HuH-7.5 (cell line): ENCODE data around the gene RBM20.
"Not testable (repeated sequence)": the region's sequence is repeated elsewhere in the genome, so short reads cannot be mapped to it uniquely, and the experiment has no call there.

Experiments used
- DNase-seq: peaks from one replicate; pipeline ENCODE4 v3.0.0; 2011; ENCODE audit warnings: low spot score

Gene RBM20

GRCh38 chr10:110649347-110650264 is 5.5 kb downstream of the RBM20 start:
- no peak for DNase-seq

DNA sequence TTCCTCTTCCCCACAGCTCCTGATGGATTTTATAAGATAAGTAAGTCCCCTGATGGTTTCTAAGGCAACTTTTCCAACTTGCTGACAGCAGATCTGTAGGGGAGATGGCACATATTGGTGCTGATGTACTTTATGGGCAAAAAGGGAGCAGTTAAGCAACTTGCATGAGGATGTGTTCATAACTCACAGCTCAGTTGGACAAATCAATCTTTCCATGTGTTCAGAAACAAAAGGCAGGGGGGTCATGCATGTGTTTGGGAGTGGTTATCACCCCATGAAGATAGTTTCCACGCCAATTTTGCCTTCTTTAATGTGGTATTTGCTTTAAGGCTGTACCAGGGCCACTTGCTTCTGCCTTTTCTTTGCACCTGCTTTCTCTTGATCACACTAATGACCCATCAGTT is 6.1 kb downstream of the RBM20 start:
- no peak for DNase-seq

DNA sequence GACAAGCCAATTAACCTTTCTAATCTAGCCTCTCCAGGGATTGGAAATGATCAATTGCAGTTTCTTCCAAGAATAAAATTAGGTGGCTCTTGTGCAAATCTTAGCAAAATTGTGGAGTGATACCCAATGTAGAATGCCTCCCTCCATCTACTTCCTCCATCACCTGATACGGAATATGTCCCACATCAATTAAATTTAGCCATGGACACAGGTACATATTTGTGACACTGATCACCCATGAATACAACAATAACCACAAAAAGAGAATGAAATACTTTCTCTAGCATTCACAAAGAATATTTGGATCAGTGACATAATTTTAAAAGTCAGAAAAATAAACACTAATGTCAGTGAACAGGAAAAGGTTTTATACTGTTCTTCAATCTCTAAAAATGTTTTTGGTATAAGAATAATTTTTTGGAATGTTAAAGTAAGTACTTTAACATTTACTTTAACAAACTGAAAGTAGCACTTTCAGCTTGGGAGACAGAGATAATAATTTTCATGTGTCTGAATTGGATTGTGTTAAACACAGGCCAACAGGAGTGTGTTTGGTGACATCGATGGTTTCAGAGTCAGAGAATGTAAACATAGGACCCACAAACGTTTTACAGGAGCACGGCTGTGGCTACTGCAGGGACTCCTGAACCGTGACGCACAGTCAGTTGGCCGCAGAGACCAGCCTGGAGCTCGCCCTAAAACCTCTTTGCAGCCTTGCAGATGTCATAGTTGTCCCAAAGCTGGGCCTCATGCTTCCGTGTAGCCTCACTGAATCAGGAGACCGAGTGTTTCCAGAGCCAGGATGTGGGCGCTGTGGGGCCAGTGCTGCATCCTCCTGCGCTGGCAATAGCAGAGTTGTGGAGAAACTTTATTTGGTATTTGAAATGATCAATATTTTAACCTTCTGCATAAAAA is 7.2 kb downstream of the RBM20 start:
- DNase-seq: no peak

DNA sequence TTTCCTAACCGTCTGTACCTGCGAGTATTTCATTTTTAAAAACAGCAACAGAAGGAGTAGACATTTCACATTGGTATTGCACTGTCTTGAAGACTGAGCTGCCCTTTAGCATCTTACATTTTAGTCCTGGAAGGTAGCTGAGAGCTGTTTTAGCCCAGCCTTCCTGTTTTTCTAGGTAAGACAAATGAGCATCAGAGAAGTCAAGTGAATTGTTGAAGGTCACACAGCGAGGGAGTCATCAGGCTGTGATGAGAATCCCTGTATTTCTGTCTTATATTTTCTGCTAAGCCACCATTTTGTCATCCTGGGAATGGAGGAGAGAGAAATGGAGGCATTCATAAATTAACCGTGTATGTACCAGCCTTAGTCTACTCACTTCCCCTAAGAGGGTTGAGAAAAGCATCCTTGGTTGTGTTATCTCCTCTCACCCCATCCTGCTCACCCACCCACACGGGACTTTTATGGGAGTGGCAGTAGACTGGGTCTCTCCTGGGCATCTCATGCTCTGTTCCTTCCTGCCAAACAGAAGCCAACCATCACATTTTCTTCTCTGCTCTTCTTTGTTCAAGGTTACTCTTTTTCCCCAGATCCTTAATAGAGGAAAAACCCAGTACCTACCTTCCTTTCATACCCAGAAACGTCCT is 8.5 kb downstream of the RBM20 start:
- DNase-seq: no peak

DNA sequence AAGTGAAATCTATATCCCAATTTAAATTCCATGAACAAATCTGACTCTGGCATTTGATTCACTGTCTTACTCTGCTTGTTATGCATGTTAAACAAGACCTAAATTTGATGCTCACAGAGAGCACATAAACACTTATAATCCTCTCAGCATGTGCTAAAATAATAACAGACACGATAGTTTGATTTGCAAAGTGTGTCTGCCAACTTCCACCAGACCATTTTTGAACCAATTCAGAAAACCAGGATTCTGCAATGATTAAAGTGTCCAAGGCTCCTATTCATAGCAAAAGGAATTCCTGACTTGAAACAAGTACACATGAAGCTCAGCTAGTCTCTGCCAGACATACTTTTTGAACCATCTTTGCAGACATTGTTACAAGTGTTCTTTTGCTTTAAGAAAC is 11.2 kb downstream of the RBM20 start:
- no peak for DNase-seq

GRCh38 chr10:110656612-110657011 is 12.5 kb downstream of the RBM20 start:
- DNase-seq: no peak

GRCh38 chr10:110657973-110658691 is 14.0 kb downstream of the RBM20 start:
- no peak for DNase-seq

- DNase-seq: no peak
Observed at GRCh38 chr10:110659558-110659957, 15.4 kb downstream of the RBM20 start.

- not testable (repeated sequence) for DNase-seq
Observed at GRCh38 chr10:110660289-110660688, 16.2 kb downstream of the RBM20 start.

GRCh38 chr10:110661292-110661691 is 17.2 kb downstream of the RBM20 start:
- DNase-seq: no peak

GRCh38 chr10:110664483-110665420 is 20.6 kb downstream of the RBM20 start:
- DNase-seq: no peak

DNA sequence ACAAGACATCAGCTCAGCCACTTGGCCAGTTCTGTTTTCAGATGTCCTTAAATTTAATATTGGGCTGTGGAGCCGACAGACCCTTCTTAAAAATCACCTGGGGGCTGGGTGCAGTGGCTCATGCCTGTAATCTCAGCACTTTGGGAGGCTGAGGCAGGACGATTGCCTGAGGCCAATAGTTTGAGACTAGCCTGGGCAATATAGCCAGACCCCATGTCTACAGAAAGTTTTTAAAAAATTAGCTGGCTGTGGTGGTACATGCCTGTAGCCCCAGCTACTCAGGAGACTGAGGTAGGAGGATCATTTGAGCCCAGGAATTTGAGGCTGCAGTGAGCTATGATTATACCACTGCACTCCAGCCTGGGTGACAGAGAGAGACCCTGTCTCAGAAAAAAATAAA is 22.1 kb downstream of the RBM20 start:
- DNase-seq: not testable (repeated sequence)

GRCh38 chr10:110666673-110667072 is 22.5 kb downstream of the RBM20 start:
- no peak for DNase-seq

DNA sequence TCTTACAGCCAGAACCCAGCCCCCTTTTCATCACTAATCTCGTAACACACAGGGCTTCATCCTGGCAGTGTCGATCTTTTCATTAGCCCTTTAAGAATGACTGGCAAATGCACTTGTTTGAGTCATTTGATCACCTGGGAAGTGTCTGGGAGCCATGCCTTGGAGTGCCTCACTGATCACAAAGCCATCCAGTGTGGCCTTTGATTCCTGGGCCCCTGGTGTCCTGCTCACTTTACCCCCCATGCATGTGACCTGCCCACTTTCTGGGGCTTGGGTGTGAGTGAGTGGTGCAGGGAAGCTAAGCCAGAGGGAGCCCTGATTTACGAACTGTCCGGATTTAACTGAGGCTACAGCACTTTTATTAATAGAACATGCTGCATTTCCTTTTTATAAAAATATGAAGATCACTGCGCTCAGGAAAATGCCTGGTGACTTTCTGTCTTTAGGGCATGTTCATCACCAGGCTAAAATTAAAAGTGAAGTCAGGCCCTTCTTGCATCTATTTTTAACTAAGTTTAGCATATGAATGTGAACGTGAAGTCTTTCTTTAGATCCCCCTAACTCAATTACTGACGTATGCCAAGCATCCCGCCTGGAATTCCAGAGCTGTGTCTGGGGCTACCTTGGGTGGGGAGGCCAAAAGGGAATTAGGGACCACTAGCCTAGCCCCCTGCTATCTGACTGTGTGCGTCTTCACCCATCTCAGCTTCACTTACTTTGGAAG is 23.6 kb downstream of the RBM20 start:
- DNase-seq: no peak

GRCh38 chr10:110668443-110668842 is 24.3 kb downstream of the RBM20 start:
- DNase-seq: no peak

- no peak for DNase-seq
Observed at GRCh38 chr10:110670335-110670734, 26.2 kb downstream of the RBM20 start.

DNA sequence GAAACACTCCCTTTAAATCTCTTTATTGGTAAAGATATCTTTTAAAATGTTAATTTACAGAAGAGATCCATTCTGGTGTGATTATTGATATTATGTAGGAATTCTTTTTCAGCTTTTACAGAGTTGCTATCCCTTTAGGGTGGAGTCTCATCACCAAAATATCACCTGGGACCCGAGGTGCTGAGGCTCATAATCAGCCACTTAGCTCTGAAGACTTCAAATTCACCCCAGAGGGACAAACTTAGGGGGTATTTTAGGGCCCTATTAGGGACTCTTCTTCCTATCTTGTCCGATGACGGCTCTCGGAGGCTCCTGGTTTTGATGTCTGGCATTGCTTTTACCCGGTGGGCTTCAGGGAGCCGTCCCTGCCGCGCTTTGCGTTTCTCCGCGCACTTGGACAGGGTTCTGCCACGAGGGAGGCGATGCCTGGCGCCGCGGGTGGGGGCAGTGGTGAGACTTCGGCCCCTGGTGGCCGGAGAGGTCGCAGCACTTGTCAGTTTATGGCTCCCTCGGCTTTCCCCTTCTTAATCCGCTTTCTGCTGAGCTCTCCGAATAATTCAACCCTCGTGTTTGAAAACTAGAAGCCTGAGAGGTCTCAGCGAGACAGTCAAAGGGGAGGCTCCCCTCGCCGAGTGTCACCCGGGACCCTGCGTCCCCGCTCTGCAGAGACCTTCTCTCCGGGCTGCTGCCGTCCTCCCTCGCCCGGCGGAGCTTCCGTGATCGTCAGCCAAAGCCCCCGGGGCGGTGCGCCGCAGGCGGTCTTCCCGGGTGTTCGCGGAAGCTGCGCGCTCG is 27.8 kb downstream of the RBM20 start:
- peak; percentile 71 for DNase-seq

DNA sequence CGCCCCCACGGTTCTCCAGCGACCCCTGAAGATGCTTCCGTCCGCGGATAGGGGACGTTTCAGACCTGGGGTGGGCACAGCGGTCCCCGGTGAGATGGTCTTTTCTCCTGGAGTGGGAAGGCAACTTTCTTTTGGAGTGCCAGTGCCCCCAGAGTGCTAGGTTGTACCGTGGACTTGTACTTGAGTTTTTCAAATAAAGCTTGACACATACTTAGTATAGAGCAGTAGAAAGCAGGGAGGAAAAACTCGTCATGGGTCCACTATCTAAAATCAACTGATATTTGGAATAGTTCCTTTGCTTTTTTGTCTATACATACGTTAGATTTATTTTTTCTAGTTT is 28.4 kb downstream of the RBM20 start:
- DNase-seq: no peak

DNA sequence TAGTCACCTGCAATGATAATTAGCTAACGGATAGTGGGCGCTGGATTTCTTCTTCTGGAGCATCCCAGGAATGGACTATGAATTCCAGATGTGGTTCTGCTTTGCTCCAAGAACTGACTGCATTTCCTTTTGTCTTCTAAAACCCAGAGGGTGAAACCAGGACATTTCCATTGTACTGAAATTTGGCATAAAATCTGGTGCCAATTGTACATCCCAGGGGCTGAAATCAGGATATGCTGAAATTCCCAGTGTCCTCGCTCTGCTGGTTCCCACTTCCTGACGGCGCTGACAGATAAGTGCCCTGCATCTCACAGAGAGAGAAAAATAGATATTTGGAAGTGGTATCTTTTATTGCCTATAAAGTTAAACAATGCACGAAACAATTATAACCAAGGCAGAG is 31.9 kb downstream of the RBM20 start:
- no peak for DNase-seq
